Measurements from ENCODE around the gene BOK. TPM values are rescaled to one million over a fixed set of nuclear protein-coding genes. Genes with fewer than 3 reads are reported as not detected.

Gene BOK
- total and polyA plus RNA-seq, 4 donors: 11.3 to 82.1 (median 44.0) TPM

GRCh38 chr2:241541564-241542277 is 16.8 kb upstream of the BOK start:
- Histone ChIP-seq H3K27me3 (ENCODE audit: control insufficient read depth in 4 of 4, insufficient read depth in 4 of 4, low read length in 3 of 4) (peaks cover 0 to 3% (median under 1%) of the 10 kb centered on the region in 4 donors), H3K9me3 (ENCODE audit: control insufficient read depth in 4 of 4, low read length in 3 of 4) (peaks cover 0 to 1% (median 0%) of the 10 kb centered on the region in 4 donors), H3K36me3 (ENCODE audit: control insufficient read depth in 4 of 4, insufficient read depth in 3 of 4, low read depth in 1 of 4, low read length in 3 of 4) (no peaks in the 10 kb centered on the region), H3K27ac (ENCODE audit: low read depth in 1 of 2, low read length in 2 of 2) (no peak overlapping the region), H3K9ac (ENCODE audit: low read depth in 1 of 2, low read length in 2 of 2) (no peak overlapping the region), H3K4me3 (ENCODE audit: low read depth in 1 of 3, low read length in 3 of 3) (peak overlapping the region in 1 of 3 donors; percentile 9), H3K4me1 (ENCODE audit: control insufficient read depth in 4 of 4, insufficient read depth in 4 of 4, low read length in 3 of 4) (peaks cover 5 to 7% (median 6%) of the 10 kb centered on the region in 4 donors)
- TF ChIP-seq EGR1 (IDR thresholded peaks at IDR 0.05; ENCODE audit: low read depth in 2 of 2): no peak
- TF ChIP-seq SP1 (IDR thresholded peaks at IDR 0.05): no peak
- no peak for TF ChIP-seq MAX (IDR thresholded peaks at IDR 0.05)
- no peak for TF ChIP-seq ATF3 (IDR thresholded peaks at IDR 0.05)
- no peak for TF ChIP-seq RXRA (IDR thresholded peaks at IDR 0.05)
- TF ChIP-seq FOXA2 (IDR thresholded peaks at IDR 0.05): no peak
- TF ChIP-seq REST (IDR thresholded peaks at IDR 0.05): no peak
- TF ChIP-seq YY1 (IDR thresholded peaks at IDR 0.05): no peak
- TF ChIP-seq JUND (IDR thresholded peaks at IDR 0.05): no peak
- no peak for TF ChIP-seq RAD21 (IDR thresholded peaks at IDR 0.05)
- no peak for TF ChIP-seq GABPA (IDR thresholded peaks at IDR 0.05 in 1 of 2, conservative IDR thresholded peaks at IDR 0.05 in 1 of 2)
- TF ChIP-seq ZBTB33 (IDR thresholded peaks at IDR 0.05): no peak
- no peak for TF ChIP-seq HNF4G (IDR thresholded peaks at IDR 0.05)
- TF ChIP-seq CTCF (IDR thresholded peaks at IDR 0.05; ENCODE audit: low read depth, low read length, missing input control): no peak
- DNase-seq (ENCODE audit: low spot score): no peak
- 24% methylated on average over 62 of the region's 62 CpGs for WGBS

GRCh38 chr2:241542278-241542605 is 16.3 kb upstream of the BOK start:
- WGBS: 72% methylated on average over 15 of the region's 15 CpGs
- Histone ChIP-seq H3K4me1 (ENCODE audit: control insufficient read depth in 4 of 4, insufficient read depth in 4 of 4, low read length in 3 of 4) (peaks cover 5 to 7% (median 6%) of the 10 kb centered on the region in 4 donors), H3K27ac (ENCODE audit: low read depth in 1 of 2, low read length in 2 of 2) (no peak overlapping the region), H3K4me3 (ENCODE audit: low read depth in 1 of 3, low read length in 3 of 3) (no peak overlapping the region), H3K9ac (ENCODE audit: low read depth in 1 of 2, low read length in 2 of 2) (no peak overlapping the region), H3K9me3 (ENCODE audit: control insufficient read depth in 4 of 4, low read length in 3 of 4) (peaks cover 0 to 1% (median 0%) of the 10 kb centered on the region in 4 donors), H3K27me3 (ENCODE audit: control insufficient read depth in 4 of 4, insufficient read depth in 4 of 4, low read length in 3 of 4) (peaks cover 0 to 3% (median under 1%) of the 10 kb centered on the region in 4 donors), H3K36me3 (ENCODE audit: control insufficient read depth in 4 of 4, insufficient read depth in 3 of 4, low read depth in 1 of 4, low read length in 3 of 4) (peaks cover 0 to 3% (median 0%) of the 10 kb centered on the region in 4 donors)
- DNase-seq (ENCODE audit: low spot score): no peak
- TF ChIP-seq YY1 (IDR thresholded peaks at IDR 0.05) (no peak), REST (IDR thresholded peaks at IDR 0.05) (no peak), ZBTB33 (IDR thresholded peaks at IDR 0.05) (no peak), RXRA (IDR thresholded peaks at IDR 0.05) (no peak), FOXA1 (IDR thresholded peaks at IDR 0.05) (no peak), EGR1 (IDR thresholded peaks at IDR 0.05; ENCODE audit: low read depth in 2 of 2) (no peak), HNF4A (conservative IDR thresholded peaks at IDR 0.05) (no peak), NR2F2 (IDR thresholded peaks at IDR 0.05) (no peak), TAF1 (conservative IDR thresholded peaks at IDR 0.05) (no peak)

Measured in liver (tissue), 9 donors.